Upper lobe of left lung (tissue), 4 donors: ENCODE measurements around the gene CD274.

Experiments used
- CTCF ChIP-seq, 6 experiments: fragments of 450-650 bp in 4 of 6; fragments of 200-600 bp in 2 of 6; sonication (generic) in 2 of 6; IDR thresholded peaks; one replicate each; pipeline ENCODE4 v1.5.1; 2016 to 2019; ENCODE audit warnings: antibody characterized with exemption in 6 of 6
- POLR2A ChIP-seq, 4 donors: fragments of 450-650 bp; IDR thresholded peaks; one replicate each; pipeline ENCODE4 v1.5.1; 2016 to 2017; ENCODE audit warnings: antibody characterized with exemption in 4 of 4, mild to moderate bottlenecking in 2 of 4

GRCh38 chr9:5416953-5417352, 33.4 kb upstream of the CD274 start:
- TF ChIP-seq CTCF (IDR thresholded peaks at IDR 0.05) (no peak), POLR2A (IDR thresholded peaks at IDR 0.05) (no peak)
